Fibroblast of skin of left quadriceps (primary cell): Measurements from ENCODE around the gene SGMS2.
"Not testable (repeated sequence)": the region's sequence is repeated elsewhere in the genome, so short reads cannot be mapped to it uniquely, and the experiment has no call there.

Source experiments
- DNase-seq, 2 experiments: peaks; one replicate each; pipeline ENCODE4 v3.0.0-alpha.2; 2013; ENCODE audit warnings: low read depth in 2 of 2

SGMS2 gene

GRCh38 chr4:107906458-107907100, 81.8 kb downstream of the SGMS2 start:
- DNase-seq, result no peak

GRCh38 chr4:107908377-107908776, 83.6 kb downstream of the SGMS2 start:
- DNase-seq, result no peak

- peak in 1 of 2 experiments; percentile 40 for DNase-seq
These were observed 88.7 kb downstream of the SGMS2 start for GRCh38 chr4:107913283-107913899.

- DNase-seq, result no peak
These were observed 90.5 kb downstream of the SGMS2 start for GRCh38 chr4:107915220-107915619.

- DNase-seq, result no peak
These were observed 91.9 kb downstream of the SGMS2 start for GRCh38 chr4:107916623-107917022.

DNA sequence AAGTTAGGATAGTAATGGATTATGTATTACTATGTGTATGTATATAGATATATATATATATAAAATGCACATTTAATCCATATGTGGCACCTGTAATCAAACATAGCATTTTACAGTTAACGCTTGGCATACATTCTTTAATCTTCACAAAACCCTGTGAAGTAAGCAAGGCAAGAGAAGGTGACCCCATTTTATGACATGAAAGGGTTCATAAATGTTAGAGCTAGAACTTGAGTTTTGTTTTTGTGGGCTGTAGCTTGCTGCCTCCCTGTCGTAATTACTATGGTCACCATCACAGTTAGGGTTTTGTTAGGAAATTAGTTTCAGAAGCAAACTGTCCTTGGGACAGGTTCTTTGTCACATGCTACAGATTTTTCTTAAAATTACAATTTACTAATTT, 92.8 kb downstream of the SGMS2 start:
- no peak for DNase-seq

GRCh38 chr4:107922486-107923473, 98.0 kb downstream of the SGMS2 start:
- no peak for DNase-seq

- DNase-seq, result not testable (repeated sequence)
These were observed 101.0 kb downstream of the SGMS2 start for GRCh38 chr4:107925713-107926112.

DNA sequence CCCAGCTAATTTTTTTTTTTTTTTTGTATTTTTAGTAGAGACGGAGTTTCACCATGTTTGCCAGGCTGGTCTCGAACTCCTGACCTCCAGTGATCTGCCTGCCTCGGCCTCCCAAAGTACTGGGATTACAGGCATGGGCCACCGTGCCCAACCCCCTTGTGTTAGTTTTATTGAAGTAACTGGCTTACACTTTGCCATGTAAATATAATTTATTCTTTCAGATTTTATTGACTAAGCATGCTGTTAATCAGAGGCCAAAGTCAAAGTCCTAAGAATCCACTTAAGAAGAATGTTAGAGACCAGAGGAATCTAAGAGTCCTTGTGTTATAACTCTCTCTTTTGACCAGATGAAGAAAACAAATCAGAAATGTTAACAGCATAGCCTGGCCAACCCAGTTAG, 102.1 kb downstream of the SGMS2 start:
- not testable (repeated sequence) for DNase-seq

- DNase-seq, result peak in 1 of 2 experiments; percentile 26
These were observed 106.4 kb downstream of the SGMS2 start, which contains the start of gene CYP2U1 for GRCh38 chr4:107930821-107931774. TSS of gene CYP2U1 (plus strand) at chr4:107931549. CDS start at chr4:107931644, 95 bp downstream.

- no peak for DNase-seq
These were observed 107.1 kb downstream of the SGMS2 start for GRCh38 chr4:107931775-107932321.

GRCh38 chr4:107935246-107935645, 110.5 kb downstream of the SGMS2 start:
- peak in 1 of 2 experiments; percentile 14 for DNase-seq

DNA sequence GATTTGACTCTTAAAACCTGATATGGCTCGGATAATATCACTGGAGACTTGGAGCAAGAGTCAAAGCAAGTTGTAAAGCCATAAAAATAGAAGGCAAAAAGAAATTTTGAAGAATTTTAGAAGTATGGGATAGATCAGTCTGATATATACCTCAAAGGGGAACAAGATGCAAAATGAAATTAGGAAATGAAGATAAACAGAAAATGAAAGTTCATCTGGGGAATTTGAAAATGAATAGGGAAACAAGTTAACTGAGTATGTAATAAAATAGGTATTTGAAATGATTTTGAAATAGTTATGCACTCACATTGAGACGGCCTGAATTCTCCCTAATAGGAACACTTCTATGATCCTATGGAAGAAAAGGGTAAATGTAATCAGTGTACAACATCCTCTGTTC, 112.3 kb downstream of the SGMS2 start:
- DNase-seq, result no peak

GRCh38 chr4:107939307-107939706, 114.6 kb downstream of the SGMS2 start:
- DNase-seq, result peak in 1 of 2 experiments; percentile 20

DNA sequence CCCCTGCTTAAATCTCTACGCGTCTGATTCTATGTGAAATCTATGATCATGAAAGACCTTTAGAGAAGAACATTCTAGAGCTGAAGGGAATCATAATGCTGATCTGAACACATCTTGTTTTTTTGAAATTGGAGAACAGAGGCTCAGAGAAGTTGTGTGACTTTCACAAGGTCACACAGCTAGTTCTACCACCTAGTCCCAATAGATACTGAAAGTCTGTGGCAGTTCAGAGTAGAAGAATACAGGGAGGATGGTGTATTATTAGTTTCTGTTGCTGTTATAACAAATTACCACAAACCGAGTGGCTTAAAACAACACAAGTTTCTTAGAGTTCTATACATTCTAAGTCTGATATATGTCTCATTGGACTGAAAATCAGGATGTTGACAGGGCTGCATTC, 121.1 kb downstream of the SGMS2 start:
- DNase-seq, result no peak

DNA sequence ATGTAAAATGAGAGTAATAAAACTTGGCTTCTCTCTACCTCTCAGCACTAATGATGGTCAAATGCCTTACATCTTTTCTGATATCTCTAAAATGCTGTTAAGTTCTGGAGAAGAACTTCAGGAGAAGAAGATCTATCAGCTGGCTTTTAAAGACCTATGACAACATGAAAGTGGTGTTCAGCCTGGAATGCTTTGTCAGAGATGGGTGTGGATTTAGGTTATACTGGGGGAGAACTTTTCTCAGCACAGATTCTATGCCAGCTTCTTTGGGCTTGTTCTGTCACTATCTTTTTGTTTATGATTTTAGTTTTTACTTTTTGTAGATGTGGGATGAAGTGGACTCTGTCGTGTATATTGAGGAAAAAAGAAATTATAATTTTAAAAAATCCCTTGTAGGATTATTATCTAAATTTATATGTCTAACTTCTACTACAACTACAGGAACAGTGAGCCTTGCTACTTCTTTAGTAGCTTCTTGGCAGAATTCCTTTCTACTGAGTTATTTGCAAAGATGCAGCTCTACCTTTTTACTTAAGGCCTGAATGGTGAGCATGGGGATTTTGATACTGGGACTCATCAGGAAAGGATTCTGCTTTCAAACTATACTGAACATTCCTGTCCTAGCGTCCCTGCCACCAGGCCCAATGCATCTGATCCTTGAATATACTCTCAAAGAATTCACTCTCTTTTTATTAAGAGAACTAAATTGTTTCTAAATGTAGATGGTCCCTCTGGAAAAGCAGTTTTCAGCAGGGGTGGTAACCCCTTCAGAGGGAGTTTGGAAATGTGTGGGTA, 126.2 kb downstream of the SGMS2 start:
- DNase-seq, result no peak

DNA sequence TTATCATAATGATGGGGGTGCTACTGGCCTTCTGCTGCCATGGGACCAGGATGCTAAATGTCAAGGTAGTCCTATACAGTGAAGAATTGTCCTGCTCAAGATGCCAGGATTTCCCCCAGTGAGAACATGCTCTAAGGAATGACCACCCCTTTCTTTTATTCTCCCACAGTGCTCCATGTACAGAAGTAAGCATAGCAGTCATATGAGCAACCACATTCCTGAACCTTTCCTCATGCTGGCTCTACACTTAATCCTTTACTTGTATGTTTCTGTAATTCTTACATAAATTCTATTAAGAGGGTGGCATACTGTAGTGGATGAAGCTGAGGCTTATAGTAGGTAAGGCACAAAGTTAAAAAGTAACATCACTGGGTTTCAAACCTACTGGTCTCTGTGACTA, 126.8 kb downstream of the SGMS2 start:
- peak; percentile 53 to 60 for DNase-seq

DNA sequence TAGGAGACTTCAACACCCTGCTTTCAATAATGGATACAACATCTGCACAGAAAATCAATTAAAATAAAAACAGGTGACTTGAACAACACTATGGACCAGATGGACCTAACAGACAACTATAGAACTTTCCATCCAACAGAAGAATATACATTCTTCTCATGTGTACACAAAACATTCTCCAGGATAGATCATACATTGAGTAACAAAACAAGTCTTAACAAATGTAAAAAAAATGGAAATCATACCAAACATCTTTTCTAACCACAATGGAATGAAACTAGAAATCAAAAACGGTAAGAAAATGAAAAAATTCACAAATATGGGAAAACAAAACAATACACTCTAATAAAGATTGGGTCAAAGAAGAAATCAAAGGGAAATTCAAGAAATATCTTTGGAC, 131.3 kb downstream of the SGMS2 start:
- DNase-seq, result no peak
